GM18502 (cell line): ENCODE results near the gene SGSH.
"Not testable (repeated sequence)": the region's sequence is repeated elsewhere in the genome, so short reads cannot be mapped to it uniquely, and the experiment has no call there.

Source experiments
- ATAC-seq: cut with Tn5 transposase; IDR thresholded peaks from one replicate; pipeline ENCODE4 v1.9.1; 2021; ENCODE audit warnings: mild to moderate bottlenecking; ENCODE audit not compliant: unreplicated experiment, poor library complexity

Gene SGSH

GRCh38 chr17:80213643-80213975 lies 6.5 kb downstream of the SGSH start:
- ATAC-seq, result no peak

GRCh38 chr17:80212962-80213642 lies 7.0 kb downstream of the SGSH start:
- no peak for ATAC-seq

GRCh38 chr17:80212511-80212910 lies 7.6 kb downstream of the SGSH start:
- ATAC-seq, result no peak

- no peak for ATAC-seq
These were observed 8.0 kb downstream of the SGSH start for GRCh38 chr17:80212109-80212508.

- no peak for ATAC-seq
These were observed 9.6 kb downstream of the SGSH start for GRCh38 chr17:80210348-80211108.

- no peak for ATAC-seq
These were observed 10.4 kb downstream of the SGSH start for GRCh38 chr17:80209765-80210164.

GRCh38 chr17:80208050-80208449 lies 12.1 kb downstream of the SGSH start:
- no peak for ATAC-seq

- ATAC-seq, result no peak
These were observed 14.3 kb downstream of the SGSH start for GRCh38 chr17:80205811-80206210.

- ATAC-seq, result no peak
These were observed 15.3 kb downstream of the SGSH start for GRCh38 chr17:80204626-80205468.

- ATAC-seq, result no peak
These were observed 16.6 kb downstream of the SGSH start for GRCh38 chr17:80203471-80203963.

- no peak for ATAC-seq
These were observed 17.9 kb downstream of the SGSH start for GRCh38 chr17:80202197-80202596.

- no peak for ATAC-seq
These were observed 18.7 kb downstream of the SGSH start for GRCh38 chr17:80201446-80201845.

GRCh38 chr17:80199295-80199694 lies 20.8 kb downstream of the SGSH start:
- not testable (repeated sequence) for ATAC-seq

- ATAC-seq, result no peak
These were observed 21.9 kb downstream of the SGSH start for GRCh38 chr17:80198144-80198661.

- ATAC-seq, result no peak
These were observed 23.5 kb downstream of the SGSH start for GRCh38 chr17:80196652-80197051.

GRCh38 chr17:80195671-80196529 lies 24.2 kb downstream of the SGSH start:
- no peak for ATAC-seq

- ATAC-seq, result no peak
These were observed 25.0 kb downstream of the SGSH start for GRCh38 chr17:80195141-80195540.

- ATAC-seq, result no peak
These were observed 28.1 kb downstream of the SGSH start for GRCh38 chr17:80191865-80192661.

GRCh38 chr17:80191192-80191591 lies 28.9 kb downstream of the SGSH start:
- ATAC-seq, result no peak
